Activated CD4-positive, alpha-beta memory T cell treated with anti-CD3 and anti-CD28 coated beads for 36 hours (primary cell): ENCODE measurements around the gene TMEM222. TPM values are rescaled to one million over a fixed set of nuclear protein-coding genes. Genes with fewer than 3 reads are reported as not detected.

ENCODE experiments used
- CTCF ChIA-PET: fragments of 350-600 bp; sonication (Branson Sonifier 250); formaldehyde crosslinking; loops from one replicate; lab custom pipeline; 2021; ENCODE audit warnings: antibody characterized with exemption, inconsistent platforms; lab: Charles Lee
- POLR2A ChIA-PET: fragments of 350-600 bp; sonication (Branson Sonifier 250); formaldehyde crosslinking; loops from one replicate; lab custom pipeline; 2021; ENCODE audit warnings: antibody characterized with exemption; lab: Charles Lee
- DNase-seq: peaks from one replicate; pipeline ENCODE4 v3.0.0-alpha.2; 2020
- H3K27ac Mint-ChIP-seq: one replicate; pipeline ENCODE4 v1.8.0; 2021; ENCODE audit warnings: mixed read lengths
- H3K27me3 Mint-ChIP-seq: one replicate; pipeline ENCODE4 v1.8.0; 2021; ENCODE audit warnings: mixed read lengths
- H3K36me3 Mint-ChIP-seq: one replicate; pipeline ENCODE4 v1.8.0; 2021; ENCODE audit warnings: mixed read lengths
- H3K4me1 Mint-ChIP-seq: one replicate; pipeline ENCODE4 v1.8.0; 2021; ENCODE audit warnings: low read depth, mixed read lengths
- H3K4me3 Mint-ChIP-seq: one replicate; pipeline ENCODE4 v1.8.0; 2021; ENCODE audit warnings: mild to moderate bottlenecking, mixed read lengths
- H3K9me3 Mint-ChIP-seq: one replicate; pipeline ENCODE4 v1.8.0; 2021; ENCODE audit warnings: mixed read lengths
- intact Hi-C: fragments of 100-400 bp; cut with micrococcal nuclease; formaldehyde crosslinking; loops from one replicate; pipeline ENCODE4 v1.15.1; 2023
- total RNA-seq, 2 experiments: library from RNA; stranded (reverse); gene quantifications; one replicate each; pipeline ENCODE4 v1.2.3, GENCODE V29; 2021

Gene TMEM222
- total RNA-seq, 2 experiments from 2014 or later, result 22.8 to 24.6 TPM

DNA sequence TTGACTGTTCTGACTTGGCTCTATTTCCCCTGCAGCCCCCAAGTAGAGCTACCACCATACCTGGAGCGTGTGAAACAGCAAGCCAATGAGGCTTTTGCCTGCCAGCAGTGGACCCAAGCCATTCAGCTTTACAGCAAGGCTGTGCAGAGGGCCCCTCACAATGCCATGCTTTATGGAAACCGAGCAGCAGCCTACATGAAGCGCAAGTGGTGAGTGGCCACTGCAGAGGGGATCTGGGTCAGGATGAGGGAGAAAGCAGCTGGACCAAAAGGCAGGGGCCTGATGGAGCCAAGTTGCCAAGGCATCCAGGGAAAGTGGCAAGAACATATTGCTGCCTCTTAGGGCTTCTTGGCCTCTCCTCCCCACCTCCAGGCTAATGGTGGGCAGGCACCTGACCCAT, 24.1 kb upstream of the TMEM222 start:
- Mint-ChIP-seq H3K9me3 (no peaks in the 10 kb centered on the region), H3K4me3 (no peak overlapping the region), H3K4me1 (no peaks in the 10 kb centered on the region), H3K27ac (no peak overlapping the region), H3K27me3 (no peaks in the 10 kb centered on the region), H3K36me3 (peaks cover 1% of the 10 kb centered on the region)
- ChIA-PET CTCF (interaction anchor here (0.6 to 12.2 kb wide), 29 partner anchors 10 to 365 kb away, joined by 3 to 257 read pairs (median 7); partner anchors contain the start of genes AHDC1, CD164L2, GPR3 and TMEM222), POLR2A (no interaction called here)
- no peak for DNase-seq
- intact Hi-C loops, result no loop called here

DNA sequence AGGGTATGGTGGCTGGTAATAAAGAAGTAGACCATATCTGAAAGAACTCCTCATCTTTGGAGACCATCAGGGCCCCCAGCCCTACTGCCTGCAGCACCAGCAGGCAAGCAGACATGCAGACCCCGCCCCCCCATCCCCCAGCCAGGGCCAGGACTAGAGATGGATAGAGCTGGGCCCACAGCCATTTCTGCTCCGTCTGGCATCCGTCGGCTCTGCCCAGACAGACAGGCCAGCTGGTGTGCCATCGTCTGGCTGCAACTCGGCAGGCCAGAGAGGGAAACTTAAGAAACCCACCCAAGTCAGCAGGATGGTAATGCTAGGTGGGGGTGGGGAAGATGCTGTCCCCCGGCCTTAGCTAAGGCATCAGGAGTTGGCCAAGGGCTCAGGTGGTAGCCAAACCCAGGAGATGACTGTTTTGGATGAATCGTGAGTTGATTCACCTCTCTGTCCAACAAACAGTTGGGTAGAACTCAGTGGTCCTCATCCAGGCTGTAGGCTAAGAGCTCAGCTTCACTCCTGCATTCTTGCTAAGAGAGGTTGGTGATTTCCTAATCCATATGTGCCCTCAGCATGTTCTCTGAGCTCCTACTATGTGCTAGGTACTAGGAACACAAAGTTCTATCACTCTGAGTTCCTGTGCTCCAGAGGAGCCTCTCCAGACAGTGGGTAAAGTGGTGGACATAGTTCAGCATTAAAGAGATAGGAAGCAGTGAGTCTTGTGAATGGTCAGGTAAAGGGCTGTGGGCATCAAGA, 23.2 kb upstream of the TMEM222 start:
- Mint-ChIP-seq H3K4me1 (no peaks in the 10 kb centered on the region), H3K36me3 (peaks cover 4% of the 10 kb centered on the region), H3K27me3 (no peaks in the 10 kb centered on the region), H3K9me3 (no peaks in the 10 kb centered on the region), H3K4me3 (no peak overlapping the region), H3K27ac (no peak overlapping the region)
- POLR2A ChIA-PET, result interaction anchor here (0.6 kb wide), 1 partner anchor 300 kb away, joined by 4 read pairs; no protein-coding TSS in a partner anchor
- intact Hi-C loops, result no loop called here
- DNase-seq, result no peak
- CTCF ChIA-PET, result interaction anchor here (0.7 to 12.2 kb wide), 23 partner anchors 9 to 364 kb away, joined by 3 to 257 read pairs (median 7); partner anchors contain the start of genes AHDC1, CD164L2, GPR3 and TMEM222

DNA sequence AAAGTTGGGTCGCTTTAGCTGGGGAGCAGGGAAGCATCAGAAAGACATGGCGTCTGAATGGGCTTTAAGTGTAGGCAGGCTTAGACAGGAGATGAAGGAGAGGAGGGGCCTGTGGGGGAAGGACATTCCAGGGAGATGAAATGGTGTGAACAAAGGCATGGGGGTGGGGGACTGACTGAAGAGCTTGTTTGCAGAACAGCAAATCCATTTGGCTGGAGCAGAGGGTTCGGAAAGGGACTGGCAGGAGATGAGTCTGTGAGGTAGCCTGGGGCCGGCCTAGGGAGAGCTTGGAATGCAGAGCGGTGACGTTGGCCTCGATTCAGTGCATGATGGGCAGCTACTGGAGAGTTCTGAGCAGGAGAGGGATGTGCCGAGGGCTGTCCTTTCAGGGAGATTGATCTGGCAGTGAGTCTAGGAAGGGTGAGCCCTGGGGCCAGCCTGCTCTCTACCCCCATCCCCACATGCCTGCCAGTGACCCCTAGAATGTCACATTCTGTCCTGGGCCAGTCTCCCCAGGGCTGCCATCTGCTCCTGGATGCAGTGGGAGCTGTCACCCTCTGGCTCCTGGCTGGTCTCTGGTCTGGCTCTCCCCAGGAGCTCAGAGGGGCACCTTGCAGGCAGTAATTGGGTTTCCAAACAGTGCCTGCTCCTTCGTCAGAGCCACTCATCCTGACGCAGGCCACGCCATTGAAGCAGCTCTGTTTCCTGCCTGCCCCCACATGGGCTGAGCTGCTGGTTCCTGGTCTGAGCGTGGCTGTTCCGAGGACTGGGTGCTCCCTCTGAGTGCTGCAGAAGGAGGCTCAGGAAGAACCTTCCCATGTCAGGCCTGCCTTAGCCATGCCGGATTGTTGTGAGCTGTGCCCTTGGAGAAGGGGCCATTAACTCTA, 22.3 kb upstream of the TMEM222 start:
- Mint-ChIP-seq H3K4me3 (no peak overlapping the region), H3K9me3 (no peaks in the 10 kb centered on the region), H3K27me3 (no peaks in the 10 kb centered on the region), H3K36me3 (peaks cover 4% of the 10 kb centered on the region), H3K4me1 (no peaks in the 10 kb centered on the region), H3K27ac (no peak overlapping the region)
- POLR2A ChIA-PET, result no interaction called here
- DNase-seq, result no peak
- CTCF ChIA-PET, result interaction anchor here (0.8 to 12.2 kb wide), 37 partner anchors 8 to 377 kb away, joined by 3 to 257 read pairs (median 7); partner anchors contain the start of genes AHDC1, CD164L2, GPR3 and MAP3K6
- intact Hi-C loops, result loop anchor here (2.0 kb wide), 1 partner anchor 307 kb away; no protein-coding TSS in a partner anchor

DNA sequence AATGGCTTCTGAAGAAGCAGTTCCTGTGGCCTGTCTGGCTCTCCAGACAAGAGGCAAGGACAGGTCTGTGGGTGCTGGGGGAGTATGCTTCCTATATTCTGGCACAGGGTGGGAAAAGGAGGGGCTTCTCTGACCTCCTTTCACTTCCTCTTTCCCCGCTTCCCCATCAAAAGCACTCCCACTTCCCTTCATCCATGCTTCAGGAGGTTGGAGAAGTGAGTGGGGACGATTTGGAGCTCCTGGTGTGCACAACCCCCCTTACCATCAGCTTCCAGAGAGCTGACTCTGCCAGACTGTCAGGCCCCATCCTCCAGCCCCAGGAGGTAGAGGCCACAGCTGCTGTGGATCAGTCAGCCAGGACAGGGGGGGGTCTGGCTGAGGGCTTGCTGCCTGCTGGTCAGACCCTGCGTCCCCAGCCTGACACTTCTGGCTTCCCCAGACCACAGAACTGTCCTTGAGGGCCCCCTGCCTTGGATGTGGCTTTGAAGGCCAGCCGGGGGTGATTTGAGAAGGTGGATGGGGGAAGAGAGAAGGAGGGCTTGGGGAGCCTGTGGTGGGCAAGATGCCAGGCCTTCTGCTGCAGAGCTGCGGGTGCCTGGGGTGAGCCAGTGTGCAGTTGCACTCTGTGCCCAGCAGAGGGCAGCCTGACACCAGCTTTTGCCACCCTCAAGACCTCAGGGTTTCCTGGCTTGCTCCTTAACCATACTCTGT, 21.5 kb upstream of the TMEM222 start:
- POLR2A ChIA-PET, result interaction anchor here (1.0 kb wide), 1 partner anchor 95 kb away, joined by 4 read pairs; no protein-coding TSS in a partner anchor
- Mint-ChIP-seq H3K27ac (no peak overlapping the region), H3K4me3 (no peak overlapping the region), H3K4me1 (no peaks in the 10 kb centered on the region), H3K27me3 (no peaks in the 10 kb centered on the region), H3K9me3 (no peaks in the 10 kb centered on the region), H3K36me3 (peaks cover 4% of the 10 kb centered on the region)
- CTCF ChIA-PET, result interaction anchor here (0.5 to 12.2 kb wide), 60 partner anchors 8 to 922 kb away, joined by 3 to 257 read pairs (median 4); partner anchors contain the start of genes AHDC1, CD164L2, GPR3 and MAP3K6
- intact Hi-C loops, result loop anchor here (1.0 to 2.0 kb wide), 2 partner anchors 88 to 306 kb away; no protein-coding TSS in a partner anchor
- DNase-seq, result peak; percentile 83

DNA sequence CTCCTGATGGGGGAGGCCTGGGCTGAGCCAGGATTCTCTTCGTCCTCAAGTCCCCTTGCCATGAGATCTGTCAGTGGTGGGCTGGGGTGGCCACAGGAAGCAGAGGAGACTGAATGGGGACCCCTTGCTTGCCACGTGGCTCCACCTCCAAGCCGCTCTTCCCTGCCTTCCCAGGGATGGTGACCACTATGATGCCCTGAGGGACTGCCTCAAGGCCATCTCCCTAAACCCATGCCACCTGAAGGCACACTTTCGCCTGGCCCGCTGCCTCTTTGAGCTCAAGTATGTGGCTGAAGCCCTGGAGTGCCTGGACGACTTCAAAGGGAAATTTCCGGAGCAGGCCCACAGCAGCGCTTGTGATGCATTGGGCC, 20.9 kb upstream of the TMEM222 start:
- no peak for DNase-seq
- Mint-ChIP-seq H3K9me3 (no peaks in the 10 kb centered on the region), H3K27me3 (no peaks in the 10 kb centered on the region), H3K4me3 (no peak overlapping the region), H3K36me3 (peaks cover 4% of the 10 kb centered on the region), H3K27ac (no peak overlapping the region), H3K4me1 (no peaks in the 10 kb centered on the region)
- ChIA-PET CTCF (interaction anchor here (0.5 to 12.2 kb wide), 54 partner anchors 9 to 481 kb away, joined by 3 to 257 read pairs (median 4); partner anchors contain the start of genes AHDC1, CD164L2, GPR3 and MAP3K6), POLR2A (interaction anchor here (1.0 kb wide), 1 partner anchor 95 kb away, joined by 4 read pairs; no protein-coding TSS in a partner anchor)
- intact Hi-C loops, result loop anchor here (1.0 to 2.0 kb wide), 2 partner anchors 87 to 306 kb away; no protein-coding TSS in a partner anchor

DNA sequence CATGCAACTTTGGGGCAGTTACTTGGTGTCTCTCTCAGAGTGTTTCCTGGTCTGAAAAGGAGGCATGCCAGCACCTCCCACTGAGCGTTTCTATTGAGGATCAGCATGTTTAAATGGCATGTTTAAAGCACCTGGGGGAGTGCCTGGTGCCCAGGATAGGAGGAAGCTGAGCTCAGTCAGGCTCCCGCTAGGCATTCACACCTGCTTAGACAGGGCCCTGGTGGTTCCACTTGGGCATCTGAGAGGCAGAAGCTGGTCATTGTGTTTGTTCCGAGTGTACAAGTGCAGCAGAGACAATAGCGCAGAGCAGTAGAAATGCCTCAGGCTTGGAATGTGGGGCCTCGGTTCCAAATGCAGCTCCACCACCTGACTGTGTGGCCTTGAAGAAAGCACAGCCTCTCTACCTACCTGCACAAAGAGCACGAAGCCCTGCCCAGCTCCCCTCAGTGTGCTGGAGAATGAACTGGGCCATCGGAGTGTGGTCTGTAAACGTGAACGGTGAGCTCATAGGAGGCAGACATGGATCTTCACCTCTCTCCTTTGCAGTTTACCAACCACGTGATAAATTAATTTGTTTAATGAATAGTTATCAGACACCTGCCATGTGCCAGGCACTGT, 20.3 kb upstream of the TMEM222 start:
- intact Hi-C loops, result loop anchor here (1.0 to 2.0 kb wide), 2 partner anchors 87 to 305 kb away; no protein-coding TSS in a partner anchor
- H3K4me3 Mint-ChIP-seq, result no peak overlapping the region
- no peaks in the 10 kb centered on the region for H3K4me1 Mint-ChIP-seq

DNA sequence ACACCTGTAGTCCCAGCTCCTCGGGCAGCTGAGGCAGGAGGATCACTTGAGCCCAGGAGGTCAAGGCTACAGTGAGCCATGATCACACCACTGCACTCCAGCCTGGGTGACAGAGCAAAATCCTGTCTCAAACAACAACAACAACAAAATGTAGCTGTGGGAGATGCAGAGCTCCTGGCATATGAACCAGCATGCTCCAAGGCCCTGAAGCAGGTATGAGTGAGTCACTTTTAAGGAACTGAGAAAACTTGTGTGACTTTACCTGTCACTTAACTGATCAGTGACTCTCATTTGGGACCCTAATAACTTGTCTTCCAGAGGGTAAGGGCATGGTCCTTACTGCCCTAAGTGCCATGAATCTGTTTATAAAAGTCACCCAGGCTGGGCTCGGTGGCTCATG, 19.4 kb upstream of the TMEM222 start:
- CTCF ChIA-PET, result interaction anchor here (1.0 to 12.2 kb wide), 13 partner anchors 11 to 304 kb away, joined by 3 to 257 read pairs (median 24); partner anchors contain the start of genes AHDC1, CD164L2, GPR3 and MAP3K6

More for the DNA sequence above, 20.3 kb upstream of the TMEM222 start:
- H3K9me3 Mint-ChIP-seq, result no peaks in the 10 kb centered on the region
- H3K27me3 Mint-ChIP-seq, result no peaks in the 10 kb centered on the region
- ChIA-PET POLR2A (interaction anchor here (1.0 kb wide), 1 partner anchor 94 kb away, joined by 4 read pairs; no protein-coding TSS in a partner anchor), CTCF (interaction anchor here (0.6 to 12.2 kb wide), 31 partner anchors 9 to 361 kb away, joined by 3 to 257 read pairs (median 6); partner anchors contain the start of genes AHDC1, CD164L2, GPR3 and MAP3K6)
- no peak overlapping the region for H3K27ac Mint-ChIP-seq
- peaks cover 4% of the 10 kb centered on the region for H3K36me3 Mint-ChIP-seq
- no peak for DNase-seq

DNA sequence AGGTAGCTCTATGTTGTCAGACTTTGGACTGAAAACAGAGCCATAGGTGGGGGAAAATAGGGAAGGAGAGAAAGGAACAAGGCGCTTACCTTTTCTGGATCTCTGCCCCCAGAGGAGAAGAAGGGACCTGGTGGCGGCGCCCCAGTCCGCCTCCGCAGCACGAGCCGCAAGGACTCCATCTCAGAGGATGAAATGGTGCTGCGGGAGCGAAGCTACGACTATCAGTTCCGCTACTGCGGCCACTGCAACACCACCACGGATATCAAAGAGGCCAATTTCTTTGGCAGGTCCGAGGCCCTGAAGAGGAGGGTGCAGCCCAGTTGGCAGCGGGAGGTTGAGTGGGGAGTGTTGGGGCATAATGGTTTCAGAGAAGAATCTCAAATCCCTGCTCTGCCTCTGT, 18.5 kb upstream of the TMEM222 start:
- Mint-ChIP-seq H3K4me3 (no peak overlapping the region), H3K9me3 (no peaks in the 10 kb centered on the region), H3K27ac (no peak overlapping the region), H3K36me3 (peaks cover 4% of the 10 kb centered on the region), H3K27me3 (no peaks in the 10 kb centered on the region), H3K4me1 (no peaks in the 10 kb centered on the region)
- ChIA-PET POLR2A (no interaction called here), CTCF (interaction anchor here (0.6 to 12.2 kb wide), 4 partner anchors 18 to 93 kb away, joined by 3 to 257 read pairs (median 102); partner anchors contain the start of gene CD164L2)
- intact Hi-C loops, result no loop called here
- no peak for DNase-seq

More for the DNA sequence above, 19.4 kb upstream of the TMEM222 start:
- POLR2A ChIA-PET, result no interaction called here
- Mint-ChIP-seq H3K4me3 (no peak overlapping the region), H3K9me3 (no peaks in the 10 kb centered on the region), H3K27me3 (no peaks in the 10 kb centered on the region), H3K36me3 (peaks cover 4% of the 10 kb centered on the region), H3K27ac (no peak overlapping the region), H3K4me1 (no peaks in the 10 kb centered on the region)
- no peak for DNase-seq
- intact Hi-C loops, result no loop called here

DNA sequence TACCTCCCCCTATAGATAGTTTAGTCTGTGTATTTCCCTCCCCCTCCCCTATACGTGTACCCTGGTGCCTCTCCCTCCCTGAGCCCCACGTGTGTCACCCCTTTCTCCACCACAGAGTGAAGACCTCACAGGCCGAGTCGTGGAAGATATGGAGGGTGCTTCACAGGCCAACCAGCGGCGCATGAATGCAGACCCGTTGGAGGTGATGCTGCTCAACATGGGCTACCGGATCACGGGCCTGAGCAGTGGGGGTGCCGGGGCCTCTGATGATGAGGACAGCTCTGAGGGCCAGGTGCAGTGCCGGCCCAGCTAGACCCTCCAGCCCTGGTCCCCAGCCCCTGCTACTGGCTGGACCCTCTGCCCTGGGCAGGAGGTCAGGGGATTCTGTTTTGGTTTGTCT, 15.9 kb upstream of the TMEM222 start:
- POLR2A ChIA-PET, result no interaction called here
- CTCF ChIA-PET, result interaction anchor here (1.2 to 6.3 kb wide), 3 partner anchors 10 to 81 kb away, joined by 3 to 55 read pairs (median 7); no protein-coding TSS in a partner anchor
- Mint-ChIP-seq H3K4me3 (no peak overlapping the region), H3K27ac (no peak overlapping the region), H3K9me3 (no peaks in the 10 kb centered on the region), H3K27me3 (no peaks in the 10 kb centered on the region), H3K36me3 (peaks cover 2% of the 10 kb centered on the region), H3K4me1 (no peaks in the 10 kb centered on the region)
- intact Hi-C loops, result no loop called here
- no peak for DNase-seq

DNA sequence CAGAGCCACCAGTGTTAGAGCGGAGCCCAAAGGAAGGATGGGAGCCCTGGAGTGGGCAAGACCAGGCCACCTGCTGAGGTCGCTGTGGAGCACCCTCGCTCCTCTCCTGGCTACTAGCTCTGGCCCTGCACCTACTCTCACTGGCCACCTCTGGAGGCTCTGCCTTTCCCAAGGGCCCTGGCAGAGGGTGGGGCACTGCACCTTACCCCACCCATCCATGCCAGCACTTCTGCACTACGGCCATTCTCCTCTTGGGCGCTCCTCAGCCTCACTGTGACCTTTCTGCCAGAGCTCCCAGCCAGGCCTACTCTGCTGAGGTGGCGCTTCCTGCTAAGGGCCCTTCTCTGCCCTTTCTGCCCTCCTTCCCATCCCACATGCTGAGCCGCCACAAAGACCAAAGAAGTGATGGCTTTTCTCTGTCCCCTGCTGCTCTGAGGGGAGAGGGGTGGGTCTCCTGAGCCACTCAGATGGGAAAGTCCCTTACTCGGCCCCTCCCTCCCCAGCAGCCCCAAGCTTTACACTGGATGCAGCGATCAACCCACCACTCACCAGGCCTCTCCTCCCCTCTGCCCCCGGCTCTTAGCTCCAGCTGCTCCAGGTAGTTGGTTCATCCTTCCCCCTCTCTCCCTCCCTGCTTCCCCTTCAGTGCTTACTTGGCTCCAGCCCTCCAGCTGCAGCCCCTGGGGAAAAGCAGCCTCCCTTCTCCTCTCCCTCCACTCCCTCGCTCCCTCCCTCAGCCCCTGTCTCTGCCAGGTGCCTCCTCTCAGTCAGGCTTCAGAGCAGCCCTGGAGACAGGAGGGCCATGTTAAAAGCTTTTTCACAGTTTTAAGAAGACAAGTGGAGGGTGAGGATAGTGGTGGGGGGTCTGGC, 14.8 kb upstream of the TMEM222 start:
- no peaks in the 10 kb centered on the region for H3K27me3 Mint-ChIP-seq
- H3K4me1 Mint-ChIP-seq, result no peaks in the 10 kb centered on the region
- intact Hi-C loops, result no loop called here
- CTCF ChIA-PET, result interaction anchor here (0.9 to 6.3 kb wide), 5 partner anchors 11 to 88 kb away, joined by 3 to 55 read pairs (median 3); no protein-coding TSS in a partner anchor
- H3K27ac Mint-ChIP-seq, result no peak overlapping the region
- H3K36me3 Mint-ChIP-seq, result peaks cover 2% of the 10 kb centered on the region
- H3K4me3 Mint-ChIP-seq, result no peak overlapping the region
- no peak for DNase-seq
- H3K9me3 Mint-ChIP-seq, result no peaks in the 10 kb centered on the region
- POLR2A ChIA-PET, result no interaction called here
